NCI-H345 (cell line): ENCODE results near the gene CXCL14.

Experiments used
- DNase-seq: peaks from one replicate; lab custom pipeline; 2025; lab: John Stamatoyannopoulos, UW

The CXCL14 gene, protein sequence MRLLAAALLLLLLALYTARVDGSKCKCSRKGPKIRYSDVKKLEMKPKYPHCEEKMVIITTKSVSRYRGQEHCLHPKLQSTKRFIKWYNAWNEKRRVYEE

DNA sequence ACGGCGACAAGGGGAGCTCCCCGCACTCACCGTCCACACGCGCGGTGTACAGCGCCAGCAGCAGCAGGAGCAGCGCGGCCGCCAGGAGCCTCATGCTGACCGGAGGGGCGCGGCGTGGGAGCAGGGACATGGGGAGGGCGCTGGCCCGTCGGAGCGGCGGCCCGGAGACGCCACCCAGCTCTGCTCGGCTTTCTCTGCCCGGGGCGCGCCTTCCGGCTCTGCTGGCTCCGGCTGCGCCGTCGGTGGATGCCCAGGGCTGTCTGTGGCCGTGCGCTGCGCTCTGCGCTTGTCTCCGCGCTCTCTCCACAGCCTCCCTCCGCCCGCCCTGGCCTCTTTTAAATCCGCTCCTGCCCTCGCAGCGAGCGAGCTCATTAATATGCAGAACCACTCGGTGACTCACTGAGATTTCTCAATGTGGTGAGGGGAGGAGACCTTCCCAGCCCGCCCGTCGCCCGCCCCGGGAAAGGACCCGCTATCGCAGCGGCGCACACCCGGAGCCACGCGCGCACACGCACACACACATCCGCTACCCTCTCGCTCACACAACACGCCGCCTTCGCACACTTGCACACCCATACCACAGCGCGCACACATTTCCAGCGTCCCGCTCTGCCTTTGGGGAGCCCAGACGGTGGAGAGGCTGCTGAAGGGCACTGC, at the start of gene CXCL14:
Gene CXCL14, minus strand, starts transcription at position 307 of the 657 bp plus-strand sequence. Its CDS starts 213 bp downstream, at position 94.
- peak; percentile 41 for DNase-seq

DNA sequence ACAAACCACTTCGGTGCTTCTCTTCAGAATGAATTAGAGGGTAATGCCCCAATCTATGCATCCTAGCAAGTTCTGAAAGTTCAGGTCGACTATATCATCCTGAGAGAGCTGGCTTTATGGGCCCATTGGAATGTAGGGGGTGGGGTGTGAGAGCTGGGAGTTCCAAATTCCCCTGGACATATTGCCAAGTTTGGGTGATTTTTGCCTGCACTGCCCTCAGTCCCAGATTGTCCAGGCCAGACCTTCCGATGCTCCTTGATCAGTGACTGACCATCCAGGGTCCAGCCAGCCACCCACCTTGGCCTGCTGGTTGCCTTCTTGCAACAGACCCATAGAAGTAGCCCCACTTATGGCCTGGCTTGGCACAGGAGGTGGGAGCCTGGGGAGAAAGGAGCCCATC, 47.8 kb upstream of the CXCL14 start:
- no peak for DNase-seq

DNA sequence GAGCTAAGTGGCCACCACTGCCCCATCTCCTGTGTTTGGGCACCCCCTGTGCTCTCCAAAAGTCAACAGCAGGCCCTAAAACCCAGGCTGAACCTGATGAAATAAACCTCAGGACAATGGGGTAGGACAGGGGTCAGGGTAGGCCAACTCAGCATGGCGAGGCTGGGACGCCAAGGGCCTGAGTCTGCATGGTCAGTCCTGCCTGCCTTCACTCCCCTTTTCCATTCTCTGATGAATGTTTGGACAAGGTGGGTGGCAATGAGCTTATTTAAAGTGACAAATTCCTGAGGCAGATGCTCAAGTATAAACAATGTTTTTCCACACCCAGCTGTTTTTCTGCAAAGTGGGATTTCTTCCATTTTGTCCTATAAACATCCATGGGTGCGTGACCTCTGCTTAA, 47.2 kb upstream of the CXCL14 start:
- DNase-seq, result no peak

DNA sequence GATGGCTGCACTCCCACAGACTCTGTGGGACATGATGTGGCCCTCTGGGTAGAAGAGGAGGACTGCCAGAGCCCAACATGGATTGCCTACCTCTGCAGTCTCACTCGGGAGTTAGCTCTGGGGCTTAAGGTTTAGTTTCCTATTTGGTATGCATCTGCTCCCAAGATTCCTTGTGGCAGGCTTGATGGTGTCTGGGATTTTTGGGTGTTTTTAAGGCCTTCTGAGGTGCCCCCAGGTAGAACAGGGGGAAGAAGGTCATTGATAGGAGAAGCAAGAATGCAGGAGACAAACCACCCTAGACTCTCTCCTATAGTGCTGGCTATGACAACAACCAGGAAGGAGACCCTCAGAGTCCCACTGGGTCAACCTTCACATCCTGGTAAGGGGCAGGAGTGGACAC, 46.7 kb upstream of the CXCL14 start:
- DNase-seq, result no peak

DNA sequence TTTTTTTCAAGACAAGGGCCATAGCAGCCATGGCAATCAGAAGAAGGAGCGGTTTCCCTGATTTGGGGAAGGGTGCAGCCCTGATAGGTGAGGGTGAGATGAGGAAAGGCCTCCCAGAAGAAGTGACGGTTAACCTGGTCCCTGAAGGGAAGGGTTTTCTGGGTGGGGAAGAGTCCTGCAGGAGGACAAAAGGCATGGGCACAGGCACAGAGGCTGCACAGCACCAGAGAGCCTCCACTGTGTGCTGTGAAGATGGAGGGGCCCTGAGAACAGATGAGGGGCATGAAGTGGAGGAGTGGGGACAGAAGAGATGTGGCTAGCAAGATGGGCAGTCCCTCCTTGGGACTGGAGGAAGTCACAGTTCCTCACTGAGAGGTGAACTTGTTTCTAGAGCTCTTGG, 46.3 kb upstream of the CXCL14 start:
- DNase-seq, result no peak

DNA sequence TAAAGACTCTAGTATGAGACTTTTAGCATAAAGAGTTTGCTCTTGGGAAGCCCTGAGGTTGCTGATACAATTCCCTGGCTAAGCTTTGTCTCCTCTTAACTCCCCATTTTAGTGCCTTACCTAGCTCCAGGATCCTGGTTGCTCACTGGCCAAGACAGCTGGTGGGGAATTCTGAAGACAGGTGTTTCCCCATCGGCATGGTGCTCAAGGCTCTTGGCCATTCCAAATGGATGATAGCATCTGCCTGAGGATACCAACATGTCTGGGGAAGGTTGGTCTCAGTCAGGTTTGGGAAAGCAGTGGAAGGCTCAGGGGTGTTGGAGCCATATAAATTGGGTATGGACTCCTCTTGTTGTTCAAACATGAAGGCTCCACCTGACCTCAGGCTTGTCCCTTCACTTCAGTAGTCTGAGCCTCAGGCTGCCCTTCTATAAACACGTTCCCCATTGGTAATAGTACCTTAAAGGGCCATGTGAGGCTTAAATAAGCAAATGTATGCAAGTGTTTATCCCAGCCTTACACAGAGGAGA, 44.5 kb upstream of the CXCL14 start:
- DNase-seq, result no peak

DNA sequence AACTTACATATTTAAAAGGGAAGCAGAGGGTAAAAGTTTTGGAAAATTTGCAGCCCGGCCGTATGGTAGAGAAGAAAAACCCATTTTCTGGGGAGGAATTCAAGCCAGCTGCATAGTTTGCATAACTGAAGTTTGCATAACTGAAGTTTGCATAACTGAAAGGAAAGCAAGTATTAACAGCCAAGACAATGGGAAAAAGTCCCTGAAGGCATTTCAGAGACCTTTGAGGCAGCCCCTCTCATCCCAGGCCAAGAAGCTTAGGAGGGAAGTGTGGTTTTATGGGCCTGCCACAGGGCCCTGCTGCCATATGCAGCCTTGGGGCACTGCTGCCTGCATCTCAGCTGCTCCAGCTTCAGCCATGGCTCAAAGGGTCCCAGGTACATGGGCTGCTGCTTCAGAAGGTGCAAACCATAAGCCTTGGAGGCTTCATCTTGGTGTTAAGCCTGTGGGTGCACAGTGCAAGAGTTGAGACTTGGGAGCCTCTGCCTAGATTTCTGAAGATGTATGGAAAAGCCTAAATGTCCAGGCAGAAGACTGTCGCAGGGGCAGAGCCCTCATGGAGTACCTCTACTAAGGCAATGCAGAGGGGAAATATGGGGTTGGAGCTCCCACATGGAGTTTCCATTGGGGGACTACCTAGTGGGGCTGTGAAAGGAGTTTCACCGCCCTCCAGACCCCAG, 36.9 kb upstream of the CXCL14 start:
- no peak for DNase-seq

DNA sequence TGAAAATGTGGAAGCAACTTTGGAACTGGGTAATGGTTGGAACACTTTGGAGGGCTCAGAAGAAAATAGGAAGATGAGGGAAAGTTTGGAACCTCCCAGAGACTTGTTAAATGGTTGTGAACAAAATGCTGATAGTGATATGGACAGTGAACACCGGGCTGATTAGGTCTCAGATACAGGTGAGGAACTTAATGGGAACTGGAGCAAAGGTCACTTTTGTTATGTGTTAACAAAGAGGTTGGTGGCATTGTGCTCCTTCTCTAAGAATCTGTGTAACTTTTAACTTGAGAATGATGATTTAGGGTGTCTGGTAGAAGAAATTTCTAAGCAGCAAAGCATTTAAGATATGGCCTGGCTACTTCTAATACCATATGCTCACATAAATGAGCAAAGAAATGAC, 36.4 kb upstream of the CXCL14 start:
- DNase-seq, result no peak

DNA sequence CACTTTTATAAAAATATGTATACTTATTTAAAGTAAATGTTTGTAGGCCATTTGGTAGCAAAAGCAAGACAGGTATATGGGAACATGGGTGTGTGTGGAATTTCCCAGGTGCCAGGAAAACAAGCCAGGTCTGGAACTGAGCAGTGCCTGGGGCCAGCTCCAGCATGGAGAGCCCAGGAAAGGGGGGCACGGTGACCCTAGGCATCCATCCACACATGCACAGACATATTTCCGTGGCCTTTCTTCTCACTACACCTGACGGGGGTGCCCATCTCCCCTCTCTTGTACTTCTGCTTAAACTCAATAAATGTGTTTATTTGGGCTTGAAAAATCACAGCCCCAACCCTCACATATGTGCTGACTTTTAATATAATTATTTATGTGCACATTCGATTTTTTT, 31.2 kb upstream of the CXCL14 start:
- no peak for DNase-seq

DNA sequence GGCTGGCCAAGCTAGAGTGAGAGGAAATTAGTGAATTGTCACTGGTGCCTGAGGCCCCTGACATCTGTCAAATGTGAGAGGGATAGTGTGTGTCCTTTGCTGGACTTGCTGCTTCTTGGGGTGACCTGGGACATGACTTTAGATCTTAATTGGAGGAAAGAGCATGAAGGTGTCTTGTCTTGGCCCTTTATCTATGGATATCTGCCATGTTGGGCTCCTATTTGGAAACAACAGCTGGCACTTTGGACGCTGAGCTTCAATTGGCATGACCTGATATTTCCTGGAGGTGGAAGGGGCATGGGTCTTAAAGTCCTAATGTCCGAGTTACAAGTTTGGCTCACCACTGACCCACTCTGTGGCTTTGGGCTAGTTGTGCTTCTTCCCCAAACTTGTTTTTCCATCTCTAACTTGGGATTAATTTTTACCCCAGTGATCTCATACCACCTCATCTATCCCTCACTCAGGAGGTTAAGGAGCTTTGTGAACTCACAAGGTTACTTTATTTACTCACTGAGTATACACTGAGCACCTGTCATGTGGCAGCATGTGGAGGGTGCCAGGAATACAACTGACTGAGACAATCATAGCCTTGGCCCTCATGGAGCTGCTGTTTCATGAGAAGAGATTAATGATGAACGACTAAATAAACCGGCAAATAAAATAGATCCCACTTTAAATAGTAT, 30.1 kb upstream of the CXCL14 start:
- DNase-seq, result no peak

DNA sequence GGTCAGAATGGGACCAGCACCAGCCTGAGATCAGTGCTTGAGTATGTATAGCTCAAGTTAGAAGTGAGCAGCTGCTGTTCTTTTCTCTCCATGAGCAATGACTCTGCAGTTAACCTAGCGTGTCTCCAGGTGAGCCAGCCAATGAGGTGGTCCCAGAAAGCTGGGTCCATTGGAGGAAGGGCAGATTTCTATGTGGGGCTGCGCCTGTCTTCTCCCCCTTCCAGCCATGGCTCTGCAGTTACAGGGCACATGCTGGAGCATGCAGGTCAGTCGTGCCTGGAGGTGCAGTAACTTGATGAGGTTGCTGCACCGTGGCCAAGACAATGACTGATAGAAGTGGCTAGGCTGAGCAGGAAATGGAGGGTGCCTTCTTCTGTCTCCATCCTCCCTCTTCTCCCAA, 29.6 kb upstream of the CXCL14 start:
- no peak for DNase-seq

DNA sequence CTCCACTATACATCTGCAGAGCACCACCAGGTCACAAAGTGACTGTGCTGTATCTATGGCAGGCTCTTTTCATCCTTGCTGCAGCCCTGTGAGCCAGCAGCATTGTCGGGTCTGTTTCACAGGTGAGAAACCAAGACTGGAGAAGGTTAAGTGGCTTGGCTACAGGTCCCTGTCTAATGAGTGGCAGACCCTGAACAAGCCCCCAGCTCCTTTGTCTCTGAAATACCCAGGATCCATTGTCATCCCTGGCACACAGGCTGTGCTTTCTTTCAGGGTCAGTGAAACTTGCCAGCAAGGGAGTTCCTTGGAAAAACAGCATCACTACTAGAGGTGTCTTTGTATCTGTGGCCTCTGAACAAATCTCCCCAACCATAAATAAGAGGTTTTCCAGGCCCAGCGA, 27.6 kb upstream of the CXCL14 start:
- DNase-seq, result no peak

DNA sequence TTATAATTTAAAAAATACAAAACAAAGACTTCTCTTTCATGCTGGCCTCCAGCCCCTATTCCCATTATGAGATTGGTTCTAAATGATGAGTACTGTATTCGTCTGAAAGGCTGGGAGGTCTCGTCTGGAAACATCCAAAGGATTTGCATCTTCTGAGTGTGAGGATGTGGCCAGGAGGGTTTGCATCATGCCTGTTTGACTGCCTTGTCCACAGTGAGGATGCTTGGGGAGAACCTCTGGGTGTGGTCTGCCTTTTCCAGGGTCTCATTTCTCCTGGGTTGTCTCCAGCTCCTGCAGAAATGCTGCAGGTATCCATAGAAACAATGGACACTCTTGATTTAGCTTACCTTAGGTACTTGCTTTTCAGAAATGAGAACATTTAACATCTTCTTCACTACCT, 26.4 kb upstream of the CXCL14 start:
- DNase-seq, result no peak

DNA sequence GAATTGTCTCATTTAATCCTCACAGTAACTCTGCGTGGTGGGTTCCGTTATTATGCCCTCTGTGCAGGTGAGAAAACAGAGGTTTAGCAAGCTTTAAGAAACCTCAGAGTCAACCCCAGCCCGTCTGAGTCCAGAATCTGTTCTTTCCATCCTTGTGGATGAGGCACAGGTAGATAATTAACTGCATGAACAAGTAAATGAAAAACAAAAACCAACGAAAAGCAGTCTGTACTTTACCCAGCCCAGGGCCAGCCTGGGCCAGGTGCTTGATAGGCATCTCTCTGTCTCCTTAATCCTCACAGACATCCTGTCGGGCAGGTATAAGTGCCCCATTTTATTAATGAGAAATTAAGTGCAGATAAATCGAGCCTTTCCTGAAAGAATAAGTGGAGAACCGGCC, 25.3 kb upstream of the CXCL14 start:
- no peak for DNase-seq

DNA sequence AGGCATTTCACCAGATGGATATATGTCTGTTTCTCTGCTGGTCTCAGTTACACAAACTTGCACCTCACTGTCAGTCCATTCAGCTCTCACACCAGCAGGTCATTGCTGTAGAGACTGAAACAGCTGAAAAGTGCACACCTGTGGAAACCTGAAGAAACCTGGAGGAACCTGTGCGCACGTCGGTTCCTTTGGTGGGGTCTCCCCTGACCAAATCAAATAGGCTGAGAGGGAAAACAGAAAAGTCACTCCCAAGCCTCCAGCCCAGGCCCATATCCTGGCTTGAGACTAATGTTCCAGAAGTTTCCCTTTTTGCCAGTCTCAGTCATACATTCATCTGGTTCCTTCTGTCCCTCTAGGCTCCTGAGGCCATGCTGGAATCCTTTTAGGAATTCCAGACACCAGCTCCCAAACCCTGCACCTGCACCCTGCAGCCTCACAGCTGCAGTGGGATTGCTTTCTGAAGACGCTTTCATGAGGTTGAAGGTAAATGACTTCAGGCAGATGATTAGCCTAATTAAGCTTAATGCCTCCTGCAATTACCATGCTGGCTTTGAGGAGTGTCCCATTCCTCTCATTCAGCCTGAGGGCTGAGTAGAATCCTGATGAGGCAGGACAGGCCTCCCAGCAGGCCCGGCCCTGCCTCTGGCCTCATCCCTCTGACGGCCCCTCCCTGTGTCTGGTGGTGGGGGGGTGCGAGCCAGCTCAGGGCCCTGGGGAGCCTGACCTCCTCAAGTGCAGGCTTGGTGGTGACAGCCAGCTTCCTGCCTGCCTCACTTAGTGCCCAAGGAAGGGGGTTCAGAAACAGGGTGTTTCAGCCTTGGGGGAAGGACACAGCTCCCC, 24.3 kb upstream of the CXCL14 start:
- DNase-seq, result no peak

DNA sequence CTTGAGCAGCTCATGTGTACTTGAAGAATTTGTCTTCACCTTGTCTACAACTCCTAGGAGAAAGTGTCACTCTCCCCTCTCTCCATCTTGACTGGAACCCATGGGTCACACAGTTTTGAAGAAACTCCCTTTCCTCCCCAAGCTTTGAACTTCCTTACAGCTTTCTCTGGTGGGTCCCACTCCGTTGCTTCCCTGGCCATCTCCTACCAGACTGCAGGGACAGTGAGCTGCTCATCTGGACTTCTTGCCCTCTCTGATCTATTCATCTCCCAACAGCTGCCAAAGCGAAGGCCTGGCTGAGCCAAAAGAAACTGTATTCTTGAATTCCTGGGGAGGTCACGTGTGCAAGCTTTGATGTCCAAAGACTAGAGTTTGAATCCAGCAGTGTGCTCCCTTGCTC, 22.7 kb upstream of the CXCL14 start:
- DNase-seq, result no peak

DNA sequence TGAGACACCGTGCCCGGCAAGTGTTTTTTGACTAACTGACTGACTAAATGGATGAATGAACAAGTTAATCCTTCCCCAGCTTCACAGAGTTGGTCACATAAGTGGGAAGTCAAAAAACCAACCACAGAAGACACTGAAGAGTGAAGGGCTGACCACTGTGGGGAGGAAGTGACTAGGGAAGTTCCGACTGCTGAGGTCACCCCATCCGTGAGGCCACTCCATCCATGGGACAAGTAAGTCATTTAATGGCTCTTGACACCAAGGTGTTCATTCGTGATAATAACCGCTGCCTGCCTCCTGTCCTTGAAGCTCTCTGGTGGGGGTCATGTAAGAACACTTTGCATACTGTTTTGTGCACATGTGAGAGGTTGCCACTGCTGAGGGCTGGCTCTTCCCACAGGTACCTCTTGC, 22.2 kb upstream of the CXCL14 start:
- no peak for DNase-seq

DNA sequence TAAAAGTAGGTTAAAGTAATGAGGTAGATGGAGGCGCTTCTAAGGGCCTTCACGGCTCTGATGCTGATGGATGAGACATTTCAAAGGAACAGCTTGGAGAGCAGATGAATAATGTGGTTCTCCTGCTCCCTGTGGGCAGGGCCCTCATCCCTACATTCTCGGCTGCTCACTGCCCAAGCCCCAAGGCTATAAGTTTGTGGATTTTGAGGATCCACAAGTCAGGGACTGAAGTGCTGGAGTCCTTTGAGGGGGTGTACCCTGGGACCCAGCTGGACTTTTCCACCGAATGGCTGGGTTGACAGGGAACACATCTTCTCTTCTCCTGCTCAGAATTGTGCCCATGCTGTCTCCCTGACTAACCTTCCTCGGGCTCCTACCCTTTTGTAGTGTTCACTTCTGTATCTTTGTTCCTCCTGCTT, 21.4 kb upstream of the CXCL14 start:
- no peak for DNase-seq

DNA sequence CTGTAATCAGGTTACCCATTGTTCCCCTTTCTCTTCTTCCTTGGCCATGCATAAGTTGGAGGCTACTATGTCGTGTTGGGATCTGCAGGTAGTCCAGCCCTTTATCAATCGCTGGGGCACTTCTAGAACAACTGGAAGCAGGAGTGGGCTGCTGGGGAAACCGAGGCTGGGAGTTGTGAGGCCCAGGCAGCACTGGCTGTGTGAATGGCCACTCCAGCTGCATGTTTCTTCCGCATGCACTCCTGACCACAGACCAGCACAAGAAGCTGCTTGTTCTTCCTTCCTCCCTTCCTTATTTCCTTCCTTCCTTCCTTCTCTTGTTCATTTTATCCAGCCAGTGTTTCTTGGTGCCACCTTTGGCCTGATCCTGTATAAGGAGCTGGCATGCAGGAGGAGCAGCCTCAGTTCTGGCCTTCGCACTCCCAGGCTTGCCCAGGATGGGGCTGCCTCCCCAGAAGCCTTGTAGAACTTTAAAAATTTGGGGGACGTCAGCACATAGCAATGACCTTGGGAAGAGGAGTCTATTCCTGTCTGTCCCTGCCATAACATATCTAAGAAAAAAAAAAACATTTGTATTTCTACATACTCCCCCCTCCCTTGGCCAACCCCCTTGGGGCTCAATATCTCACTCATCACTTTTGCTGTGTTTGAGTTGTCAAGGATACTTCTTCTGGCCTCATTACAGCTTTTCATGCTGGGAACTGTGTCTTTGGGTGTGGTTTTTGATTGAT, 20.8 kb upstream of the CXCL14 start:
- no peak for DNase-seq

DNA sequence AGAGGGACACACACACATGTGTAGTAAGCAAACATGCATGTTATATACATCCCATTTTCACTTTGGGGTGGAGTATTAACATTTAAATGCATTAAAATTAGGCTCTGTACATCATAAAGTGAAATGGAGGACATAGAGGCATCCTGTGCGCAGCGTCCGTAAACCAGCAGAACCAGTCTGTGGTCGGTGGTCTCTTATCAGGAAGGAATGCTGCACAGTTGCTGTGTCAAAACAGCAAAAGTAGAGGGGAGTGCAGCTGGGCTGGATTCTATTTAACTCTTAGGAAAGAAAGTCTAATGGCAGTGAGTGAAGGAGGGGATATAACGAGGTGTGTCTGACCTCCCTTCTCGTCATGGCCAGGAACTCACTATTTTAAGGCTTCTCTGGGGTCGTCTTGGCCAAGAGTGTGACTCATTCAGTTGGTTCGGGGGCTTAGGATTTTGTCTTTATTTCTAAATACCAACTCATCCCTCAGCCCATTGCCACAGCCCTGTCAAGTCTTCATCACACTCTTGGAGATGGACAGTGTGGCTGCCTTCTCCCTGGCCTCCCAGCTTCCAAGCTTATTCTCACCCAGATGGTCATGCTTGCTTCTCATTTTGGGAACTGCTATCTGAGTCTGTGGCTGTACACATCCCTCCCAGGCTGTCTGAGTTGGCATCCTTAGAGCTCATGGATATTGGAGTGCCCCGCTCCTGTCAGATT, 20.1 kb upstream of the CXCL14 start:
- DNase-seq, result no peak

DNA sequence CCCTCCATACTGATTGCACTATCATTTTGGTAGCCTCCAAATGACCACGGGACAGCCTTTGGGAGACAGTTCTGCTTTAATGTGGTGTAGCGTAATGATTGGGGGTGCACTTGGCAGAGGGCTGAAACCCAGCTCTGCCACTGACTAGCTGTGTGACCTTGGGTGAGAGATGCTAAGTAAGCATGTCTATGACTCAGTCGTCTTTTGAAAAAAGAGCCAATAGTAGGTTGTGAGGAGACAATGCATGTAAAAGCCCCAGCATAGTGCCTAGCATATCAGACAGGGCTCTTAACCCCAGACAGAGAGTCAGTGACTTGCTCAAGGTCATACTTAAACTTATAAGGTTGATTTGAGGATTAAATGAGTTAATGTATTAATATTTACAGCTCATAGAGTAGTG, 18.0 kb upstream of the CXCL14 start:
- DNase-seq, result no peak
